ENCODE measurements around the gene GANC.

DNA sequence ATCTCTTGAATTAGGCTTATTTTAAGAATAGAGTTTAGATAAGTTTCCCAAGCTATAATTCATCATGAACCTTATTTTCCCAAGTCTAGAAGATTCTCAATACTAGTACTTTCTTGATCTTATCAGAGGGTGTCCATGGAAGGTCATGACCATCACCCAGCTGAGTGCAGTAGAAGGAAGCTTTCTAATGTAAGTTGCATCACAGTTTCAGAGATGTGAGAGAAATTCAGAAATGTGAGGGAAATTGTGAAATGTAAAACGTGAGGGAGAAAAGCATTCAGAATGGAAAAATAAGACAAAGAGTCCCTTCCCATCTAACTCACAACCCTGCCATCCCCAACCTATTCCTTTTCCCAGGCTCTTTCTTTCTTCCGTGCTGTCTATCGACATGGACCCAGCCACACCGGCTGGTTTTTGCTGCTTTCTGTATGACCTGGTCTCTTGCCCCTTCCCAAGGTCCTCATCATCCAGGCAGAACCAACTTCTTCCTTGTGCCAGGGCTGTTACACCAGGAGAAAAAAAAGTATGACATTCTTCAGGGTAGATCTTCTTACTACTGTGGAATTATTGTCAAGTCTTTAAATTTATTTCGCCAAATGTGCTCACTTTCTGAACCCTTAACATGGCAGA is 93.0 kb downstream of the GANC start:
- TF ChIP-seq CTCF (IDR thresholded peaks at IDR 0.05; ENCODE audit: low read depth, low read length) (no peak), POLR2A (IDR thresholded peaks at IDR 0.05; ENCODE audit: extremely low read depth, insufficient read length) (no peak)
